ENCODE data around the gene TPPP2.
A peak's percentile ranks its signal among the peaks of the same experiment; 100 is the strongest.

The TPPP2 gene

GRCh38 chr14:21059842-21060613 is 30.0 kb downstream of the TPPP2 start:
- DNase-seq: no peak

- DNase-seq: no peak
These were observed 30.8 kb downstream of the TPPP2 start for GRCh38 chr14:21060614-21061346.

- DNase-seq: no peak
These were observed 31.3 kb downstream of the TPPP2 start for GRCh38 chr14:21061347-21061668.

- no peak for DNase-seq
These were observed 33.5 kb downstream of the TPPP2 start for GRCh38 chr14:21063479-21063878.

- peak; percentile 24 for DNase-seq
These were observed 37.0 kb downstream of the TPPP2 start for GRCh38 chr14:21066882-21067502.

GRCh38 chr14:21068521-21069387 is 38.7 kb downstream of the TPPP2 start:
- DNase-seq: peak; percentile 82

GRCh38 chr14:21069388-21070082 is 39.5 kb downstream of the TPPP2 start:
- peak; percentile 35 for DNase-seq

GRCh38 chr14:21070083-21070609 is 40.1 kb downstream of the TPPP2 start, which contains the start of gene ARHGEF40:
Gene ARHGEF40 (plus strand): TSS chr14:21070304. CDS start chr14:21070397, 93 bp downstream.
- DNase-seq: peak; percentile 28

GRCh38 chr14:21070610-21071224 is 40.7 kb downstream of the TPPP2 start:
- DNase-seq: peak; percentile 28

- peak; percentile 71 for DNase-seq
These were observed 41.4 kb downstream of the TPPP2 start for GRCh38 chr14:21071225-21072030.

GRCh38 chr14:21072031-21072473 is 42.0 kb downstream of the TPPP2 start:
- DNase-seq: peak; percentile 9

GRCh38 chr14:21072781-21073339 is 42.8 kb downstream of the TPPP2 start:
- peak; percentile 13 for DNase-seq

- DNase-seq: no peak
These were observed 43.9 kb downstream of the TPPP2 start for GRCh38 chr14:21073921-21074320.

- no peak for DNase-seq
These were observed 44.6 kb downstream of the TPPP2 start for GRCh38 chr14:21074398-21075272.

GRCh38 chr14:21075719-21076437 is 45.9 kb downstream of the TPPP2 start:
- DNase-seq: no peak

GRCh38 chr14:21077672-21078071 is 47.7 kb downstream of the TPPP2 start:
- DNase-seq: no peak

- no peak for DNase-seq
These were observed 48.3 kb downstream of the TPPP2 start for GRCh38 chr14:21078287-21078686.

- DNase-seq: no peak
These were observed 48.7 kb downstream of the TPPP2 start for GRCh38 chr14:21078726-21079125.
